ENCODE results near the gene EZH1. TPM values are rescaled to one million over a fixed set of nuclear protein-coding genes. Genes with fewer than 3 reads are reported as not detected.
A peak's percentile ranks its signal among the peaks of the same experiment; 100 is the strongest.

Gene EZH1
- total and polyA plus RNA-seq, 7 donors, result 5.3 to 68.1 (median 41.5) TPM

DNA sequence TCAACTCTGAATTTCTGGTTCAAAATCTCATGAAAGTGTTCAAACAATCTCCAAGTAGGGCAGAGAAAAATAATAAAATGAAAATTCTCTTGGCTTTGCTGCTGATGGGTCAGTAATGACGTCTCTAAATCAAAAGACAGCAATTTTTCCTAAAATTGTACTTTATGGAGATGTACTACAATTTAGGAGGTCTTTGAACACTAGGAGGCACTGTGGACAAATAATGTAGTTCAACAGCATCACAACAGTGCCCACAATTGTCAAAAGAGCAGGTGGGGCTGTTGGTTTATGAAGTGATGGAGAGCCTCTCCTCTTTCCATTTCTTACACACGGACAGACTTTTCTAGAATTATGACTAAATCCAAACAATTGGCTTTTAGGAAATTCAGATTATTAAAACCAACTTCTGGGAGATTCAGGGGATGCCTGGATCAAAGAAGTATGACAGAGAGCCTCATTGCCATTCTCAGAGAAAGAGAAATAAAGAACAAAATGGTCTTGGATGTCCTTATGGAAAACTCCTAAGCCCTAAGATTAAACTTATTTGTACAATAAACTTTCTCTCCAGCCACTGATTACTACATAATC is 23.8 kb downstream of the EZH1 start:
- Histone ChIP-seq H3K27me3 (no peaks in the 10 kb centered on the region), H3K27ac (no peak overlapping the region), H3K4me3 (no peak overlapping the region), H3K9me3 (no peaks in the 10 kb centered on the region), H3K4me1 (no peaks in the 10 kb centered on the region), H3K36me3 (peaks cover 58 to 97% (median 76%) of the 10 kb centered on the region in 4 donors)
- no peak for DNase-seq
- intact Hi-C loops (cut with DNase I), result loop anchor here (1.0 to 5.0 kb wide), 2 partner anchors 42 to 101 kb away; partner anchors contain the start of gene BECN1
- no peak for TF ChIP-seq POLR2AphosphoS5 (IDR thresholded peaks at IDR 0.05)
- TF ChIP-seq, protein P1, sequence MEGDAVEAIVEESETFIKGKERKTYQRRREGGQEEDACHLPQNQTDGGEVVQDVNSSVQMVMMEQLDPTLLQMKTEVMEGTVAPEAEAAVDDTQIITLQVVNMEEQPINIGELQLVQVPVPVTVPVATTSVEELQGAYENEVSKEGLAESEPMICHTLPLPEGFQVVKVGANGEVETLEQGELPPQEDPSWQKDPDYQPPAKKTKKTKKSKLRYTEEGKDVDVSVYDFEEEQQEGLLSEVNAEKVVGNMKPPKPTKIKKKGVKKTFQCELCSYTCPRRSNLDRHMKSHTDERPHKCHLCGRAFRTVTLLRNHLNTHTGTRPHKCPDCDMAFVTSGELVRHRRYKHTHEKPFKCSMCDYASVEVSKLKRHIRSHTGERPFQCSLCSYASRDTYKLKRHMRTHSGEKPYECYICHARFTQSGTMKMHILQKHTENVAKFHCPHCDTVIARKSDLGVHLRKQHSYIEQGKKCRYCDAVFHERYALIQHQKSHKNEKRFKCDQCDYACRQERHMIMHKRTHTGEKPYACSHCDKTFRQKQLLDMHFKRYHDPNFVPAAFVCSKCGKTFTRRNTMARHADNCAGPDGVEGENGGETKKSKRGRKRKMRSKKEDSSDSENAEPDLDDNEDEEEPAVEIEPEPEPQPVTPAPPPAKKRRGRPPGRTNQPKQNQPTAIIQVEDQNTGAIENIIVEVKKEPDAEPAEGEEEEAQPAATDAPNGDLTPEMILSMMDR (IDR thresholded peaks at IDR 0.05), result peak; percentile 52 to 68 (median 61)
- 7 to 16% methylated on average over 2 of the region's 2 CpGs for WGBS, 2 donors

DNA sequence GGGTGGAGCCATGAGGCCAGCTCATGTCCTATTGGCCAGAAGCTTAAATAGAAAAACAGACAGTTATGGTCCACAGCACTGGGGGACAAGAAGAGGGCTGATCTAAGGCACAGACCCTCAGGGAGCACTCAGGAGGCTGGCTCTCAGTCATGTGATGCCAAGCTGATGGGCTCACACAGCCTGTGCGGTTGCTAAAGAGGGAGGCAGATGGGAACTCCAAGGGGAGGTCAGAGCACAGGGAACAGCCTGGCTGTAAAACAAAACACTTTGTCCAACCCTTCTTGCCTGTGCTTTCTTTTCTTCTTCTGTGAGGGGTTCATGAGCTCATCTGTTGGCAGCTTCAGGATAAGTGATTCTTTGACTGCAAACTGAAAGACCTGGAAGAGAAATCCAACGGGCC is 35.3 kb downstream of the EZH1 start:
- Histone ChIP-seq H3K4me3 (no peak overlapping the region), H3K36me3 (peaks cover 46 to 100% (median 76%) of the 10 kb centered on the region in 4 donors), H3K27ac (no peak overlapping the region), H3K4me1 (no peaks in the 10 kb centered on the region), H3K27me3 (no peaks in the 10 kb centered on the region), H3K9me3 (no peaks in the 10 kb centered on the region)
- no peak for DNase-seq
- WGBS, 2 donors, result 87 to 90% methylated on average over 2 of the region's 2 CpGs
- intact Hi-C loops (cut with DNase I), result no loop called here
- TF ChIP-seq EP300 (IDR thresholded peaks at IDR 0.05) (no peak), POLR2AphosphoS5 (IDR thresholded peaks at IDR 0.05) (no peak), POLR2A (IDR thresholded peaks at IDR 0.05) (no peak)
- TF ChIP-seq, protein P1 (IDR thresholded peaks at IDR 0.05), result no peak

DNA sequence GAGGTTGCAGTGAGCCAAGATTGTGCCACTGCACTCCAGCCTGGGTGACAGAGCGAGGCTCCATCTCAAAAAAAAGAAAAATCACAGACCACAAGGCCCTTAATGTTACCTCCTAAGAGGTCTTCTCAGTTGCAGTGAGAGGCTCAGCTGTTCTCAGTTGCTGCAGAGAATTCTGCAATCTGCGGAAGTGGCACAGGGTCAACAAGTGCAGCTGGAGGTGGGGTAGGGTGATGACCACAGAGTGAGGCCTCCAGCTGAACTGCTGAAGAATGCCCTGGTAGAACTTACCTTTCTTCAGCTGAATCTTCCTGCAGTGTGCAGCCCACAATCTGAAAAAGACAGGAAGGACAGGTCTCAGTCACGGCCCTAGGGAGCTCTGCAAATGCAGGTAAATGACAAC is 36.3 kb downstream of the EZH1 start:
- Histone ChIP-seq H3K36me3 (peaks cover 56 to 100% (median 83%) of the 10 kb centered on the region in 4 donors), H3K27me3 (no peaks in the 10 kb centered on the region), H3K9me3 (no peaks in the 10 kb centered on the region), H3K4me3 (no peak overlapping the region), H3K4me1 (no peaks in the 10 kb centered on the region), H3K27ac (no peak overlapping the region)
- TF ChIP-seq, protein P1 (IDR thresholded peaks at IDR 0.05), result no peak
- TF ChIP-seq EP300 (IDR thresholded peaks at IDR 0.05) (no peak), POLR2AphosphoS5 (IDR thresholded peaks at IDR 0.05) (no peak), POLR2A (IDR thresholded peaks at IDR 0.05) (no peak)
- no peak for DNase-seq
- intact Hi-C loops (cut with DNase I), result no loop called here
- 96 to 98% methylated on average over 3 of the region's 3 CpGs for WGBS, 2 donors

DNA sequence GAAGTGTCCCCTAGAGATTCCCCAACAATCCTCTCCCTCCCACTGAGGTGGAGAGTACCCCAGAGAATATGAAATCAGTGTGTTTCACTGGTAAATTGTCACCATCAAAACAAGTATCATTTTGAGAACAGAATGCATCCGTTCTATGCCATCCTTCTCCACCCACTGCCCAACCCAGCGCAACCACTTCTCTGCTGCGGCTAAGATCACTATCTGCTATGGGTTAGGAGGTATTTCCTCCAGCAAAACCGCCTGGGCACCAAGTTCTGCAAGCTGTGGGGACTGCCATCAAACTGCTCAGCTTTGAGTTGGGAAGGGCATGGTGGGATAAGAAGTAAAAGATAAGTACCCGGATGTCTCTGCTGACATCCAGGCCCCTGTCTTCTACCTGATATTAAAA is 38.1 kb downstream of the EZH1 start:
- TF ChIP-seq EP300 (IDR thresholded peaks at IDR 0.05), result no peak
- TF ChIP-seq, protein P1 (IDR thresholded peaks at IDR 0.05), result no peak
- no peak for TF ChIP-seq POLR2AphosphoS5 (IDR thresholded peaks at IDR 0.05)
- no peak for TF ChIP-seq POLR2A (IDR thresholded peaks at IDR 0.05)
- H3K36me3 ChIP-seq, result peaks cover 62 to 100% (median 88%) of the 10 kb centered on the region in 4 donors
- no peak for DNase-seq
- no peaks in the 10 kb centered on the region for H3K27me3 ChIP-seq
- 70 to 85% methylated on average over 5 of the region's 5 CpGs for WGBS, 2 donors
- H3K4me3 ChIP-seq, result no peak overlapping the region
- intact Hi-C loops (cut with DNase I), result no loop called here
- H3K4me1 ChIP-seq, result no peaks in the 10 kb centered on the region
- no peaks in the 10 kb centered on the region for H3K9me3 ChIP-seq
- no peak overlapping the region for H3K27ac ChIP-seq

Data from sigmoid colon (tissue), 7 donors.